ENCODE data around the gene OMD.
"Not testable (repeated sequence)": the region's sequence is repeated elsewhere in the genome, so short reads cannot be mapped to it uniquely, and the experiment has no call there.

OMD gene

DNA sequence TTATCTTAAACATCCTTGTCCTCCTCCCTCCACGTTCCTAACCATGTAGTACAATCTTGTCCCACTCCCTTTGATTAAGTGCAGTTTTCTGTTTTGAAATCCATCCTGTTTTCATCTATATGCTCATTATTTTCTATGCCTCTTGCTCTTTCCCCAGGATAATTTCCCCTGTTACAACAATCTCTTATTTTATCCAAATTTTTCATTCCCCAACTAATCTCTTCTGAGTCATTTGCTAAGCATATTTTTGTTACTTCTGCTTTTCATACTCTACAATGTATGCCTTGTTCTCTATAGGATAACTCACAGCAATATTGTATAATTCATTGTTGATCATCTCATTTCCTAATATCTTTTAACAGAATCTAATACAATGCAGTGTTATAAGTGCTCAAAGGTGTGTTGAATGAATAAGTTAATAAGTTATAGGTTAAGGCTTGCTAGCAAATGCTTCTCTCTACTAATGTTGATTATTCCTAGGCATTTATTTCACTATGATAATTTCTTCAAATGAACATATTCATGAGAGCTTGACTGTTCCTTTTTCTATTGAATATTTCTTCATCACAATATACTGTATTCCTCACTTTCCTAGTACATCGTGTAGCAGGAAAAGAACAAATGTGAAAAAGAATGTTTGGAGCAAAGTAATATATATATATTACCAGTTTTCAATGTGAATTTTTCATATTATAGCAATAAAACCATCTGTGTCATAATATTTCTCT is 1.5 kb downstream of the OMD start:
- H3K4me3 ChIP-seq (ENCODE audit: low read depth, low read length): no peak overlapping the region

DNA sequence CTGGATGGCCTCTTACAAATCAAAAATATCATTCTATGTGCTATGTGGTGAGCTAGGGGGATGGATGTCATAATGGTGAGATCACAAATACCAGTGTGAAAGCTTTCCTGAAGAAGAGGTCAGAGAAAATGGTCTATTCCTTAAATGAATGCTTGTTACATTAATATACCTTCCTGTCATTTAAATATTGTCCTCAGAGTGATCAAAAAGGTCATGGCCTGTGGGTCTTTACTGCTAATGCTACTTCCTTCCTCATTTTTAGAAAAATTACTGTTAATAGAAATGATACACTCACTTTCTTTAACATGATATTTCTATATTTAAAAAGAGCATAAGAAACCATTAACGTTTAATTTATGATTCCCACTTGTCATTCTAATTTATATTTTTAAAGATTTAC is 9.7 kb downstream of the OMD start:
- H3K4me3 ChIP-seq (ENCODE audit: low read depth, low read length): no peak overlapping the region

DNA sequence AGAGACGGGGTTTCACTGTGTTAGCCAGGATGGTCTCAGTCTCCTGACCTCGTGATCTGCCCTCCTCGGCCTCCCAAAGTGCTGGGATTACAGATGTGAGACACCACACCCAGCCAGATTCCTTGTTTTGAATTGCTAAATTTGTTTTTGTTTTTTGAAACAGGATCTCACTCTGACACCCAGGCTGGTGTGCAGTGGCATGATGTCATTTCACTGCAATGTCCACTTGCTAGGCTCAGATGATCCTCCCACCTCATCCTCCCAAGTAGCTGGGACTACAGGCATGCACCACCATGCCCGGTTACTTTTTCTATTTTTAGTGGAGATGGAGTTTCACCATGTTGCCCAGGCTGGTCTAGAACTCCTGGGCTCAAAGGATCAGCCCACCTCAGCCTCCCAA is 13.1 kb downstream of the OMD start:
- not testable (repeated sequence) for H3K4me3 ChIP-seq (ENCODE audit: low read depth, low read length)

DNA sequence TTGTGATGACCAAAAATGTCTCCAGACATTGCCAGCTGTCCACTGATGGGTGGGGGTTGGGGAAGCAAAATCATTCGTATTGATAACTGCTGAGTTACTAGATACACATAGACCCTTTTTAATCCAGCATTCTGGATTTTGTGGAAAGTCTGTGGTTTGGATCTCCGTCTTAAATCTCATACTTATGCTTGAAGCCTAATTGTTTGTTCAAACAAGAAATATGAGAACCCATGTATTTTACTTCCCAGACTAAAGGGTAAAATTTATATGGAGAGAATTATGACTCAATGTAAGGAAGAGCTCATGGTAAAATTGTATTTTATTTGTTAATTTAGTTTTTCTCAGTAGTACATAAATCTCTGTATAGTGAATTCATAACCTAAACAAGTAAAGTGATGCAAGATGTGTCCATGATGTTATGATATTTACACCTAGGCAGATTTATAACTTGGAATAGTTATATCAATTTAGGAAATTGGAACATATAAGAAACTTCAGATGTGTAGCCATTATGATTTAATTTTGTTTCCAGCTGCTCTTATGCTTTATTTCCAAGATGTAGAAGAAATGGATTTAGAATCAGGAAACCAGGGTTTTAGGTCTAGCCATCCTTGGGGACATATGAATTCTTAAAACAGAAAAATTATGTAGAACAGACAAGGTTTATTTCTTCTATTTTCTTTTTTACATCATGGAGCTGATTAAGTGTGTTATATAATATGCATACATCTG is 15.4 kb downstream of the OMD start:
- H3K4me3 ChIP-seq (ENCODE audit: low read depth, low read length): no peak overlapping the region

DNA sequence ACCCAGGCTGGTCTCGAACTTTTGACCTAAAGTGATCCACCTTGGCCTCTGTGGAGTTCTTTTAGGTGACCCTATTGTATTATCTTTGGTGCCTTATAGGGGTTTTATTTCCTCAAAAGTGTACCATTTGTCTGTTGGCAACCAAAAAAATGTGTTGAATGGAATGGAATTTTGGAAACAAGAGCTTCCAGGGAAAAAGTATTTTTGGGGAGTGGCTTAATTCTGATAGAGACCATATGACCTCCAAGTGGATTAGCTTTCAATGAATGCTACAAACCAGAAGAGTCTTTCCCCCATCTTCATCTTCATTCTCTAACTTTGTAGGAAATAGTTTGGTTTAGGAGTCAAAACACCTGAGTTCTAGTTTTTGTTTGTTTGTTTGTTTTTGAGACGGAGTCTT is 16.5 kb downstream of the OMD start:
- H3K4me3 ChIP-seq (ENCODE audit: low read depth, low read length): no peak overlapping the region

DNA sequence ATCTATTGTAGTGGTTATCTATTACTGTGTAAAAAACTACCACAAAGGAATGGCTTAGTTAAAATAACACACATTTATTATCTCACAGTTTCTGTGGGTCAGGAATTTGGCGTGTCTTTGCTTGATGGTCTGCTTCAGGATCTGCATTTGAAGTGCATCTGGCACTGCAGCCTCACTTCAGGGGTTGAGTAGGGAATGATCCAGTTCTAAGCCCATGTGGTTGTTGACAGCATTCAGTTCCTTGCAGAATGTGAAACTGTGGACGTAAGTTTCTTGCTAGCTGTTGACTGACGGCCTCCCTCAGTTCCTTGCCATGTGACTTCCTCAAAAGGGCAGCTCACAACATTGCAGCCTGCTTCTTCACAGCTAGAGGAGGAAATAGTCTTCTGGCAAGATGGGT is 17.8 kb downstream of the OMD start:
- H3K4me3 ChIP-seq (ENCODE audit: low read depth, low read length): no peak overlapping the region

DNA sequence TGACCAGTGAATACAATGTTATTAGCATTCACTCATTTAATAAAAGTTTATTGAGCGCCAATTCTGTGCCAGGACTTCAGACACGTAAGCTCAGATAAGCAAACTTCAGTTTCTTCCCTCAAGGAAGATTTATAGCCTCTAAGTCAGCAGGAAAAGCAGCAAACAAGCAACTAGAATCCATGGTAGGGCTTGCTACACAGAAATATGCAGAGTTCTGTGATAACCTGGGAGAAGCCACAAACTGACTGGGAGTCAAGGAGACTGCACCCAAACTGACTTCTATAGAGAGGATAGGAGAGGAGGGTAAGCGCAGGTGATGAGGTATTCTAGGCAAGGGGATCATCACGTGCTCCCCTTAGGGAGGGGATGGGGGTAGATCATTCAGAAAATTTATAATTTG is 18.5 kb downstream of the OMD start:
- no peak overlapping the region for H3K4me3 ChIP-seq (ENCODE audit: low read depth, low read length)

DNA sequence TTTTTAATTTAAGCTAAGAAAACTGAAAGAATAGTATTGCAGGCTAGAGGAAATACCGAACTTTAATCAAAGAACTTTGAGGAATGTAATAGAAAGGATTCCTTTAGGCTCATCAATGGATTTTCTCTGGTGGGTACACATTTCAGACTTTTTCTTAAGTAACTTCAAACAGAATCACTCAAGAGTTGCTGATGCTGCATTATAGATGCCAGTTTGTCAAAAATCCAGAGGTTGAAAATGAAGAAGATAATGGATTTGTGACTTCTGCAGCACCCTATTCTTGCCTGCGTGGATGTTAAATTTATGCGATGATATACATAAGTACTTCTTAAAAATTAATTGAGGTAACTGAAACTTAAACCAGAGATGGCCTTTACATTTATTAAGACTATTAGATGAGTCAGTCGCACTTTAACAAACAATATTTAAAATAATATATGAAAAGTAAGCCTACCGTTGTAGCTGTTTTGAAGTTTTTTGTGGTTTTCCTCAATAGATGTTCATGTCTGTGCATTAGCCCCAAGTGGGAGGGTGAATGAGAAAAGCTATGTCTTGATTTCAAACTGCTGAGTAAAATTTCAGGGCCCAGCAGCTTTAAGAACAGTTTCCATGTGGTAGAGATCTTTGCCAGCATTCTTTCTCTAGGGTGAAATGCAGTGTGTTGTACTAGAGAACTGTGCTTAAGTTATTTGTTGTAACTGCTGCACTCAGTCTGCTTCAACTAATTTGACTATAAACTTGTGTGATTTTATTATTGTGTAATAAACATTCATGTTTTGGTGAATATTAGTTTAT is 20.0 kb downstream of the OMD start, which contains the start of gene OGN:
TSS of gene OGN (minus strand) at position 537 of the 795 bp plus-strand sequence. CDS start 1,171 bp downstream, outside the sequence.
- no peak within 1 kb of the TSS for H3K4me3 ChIP-seq (ENCODE audit: low read depth, low read length)

DNA sequence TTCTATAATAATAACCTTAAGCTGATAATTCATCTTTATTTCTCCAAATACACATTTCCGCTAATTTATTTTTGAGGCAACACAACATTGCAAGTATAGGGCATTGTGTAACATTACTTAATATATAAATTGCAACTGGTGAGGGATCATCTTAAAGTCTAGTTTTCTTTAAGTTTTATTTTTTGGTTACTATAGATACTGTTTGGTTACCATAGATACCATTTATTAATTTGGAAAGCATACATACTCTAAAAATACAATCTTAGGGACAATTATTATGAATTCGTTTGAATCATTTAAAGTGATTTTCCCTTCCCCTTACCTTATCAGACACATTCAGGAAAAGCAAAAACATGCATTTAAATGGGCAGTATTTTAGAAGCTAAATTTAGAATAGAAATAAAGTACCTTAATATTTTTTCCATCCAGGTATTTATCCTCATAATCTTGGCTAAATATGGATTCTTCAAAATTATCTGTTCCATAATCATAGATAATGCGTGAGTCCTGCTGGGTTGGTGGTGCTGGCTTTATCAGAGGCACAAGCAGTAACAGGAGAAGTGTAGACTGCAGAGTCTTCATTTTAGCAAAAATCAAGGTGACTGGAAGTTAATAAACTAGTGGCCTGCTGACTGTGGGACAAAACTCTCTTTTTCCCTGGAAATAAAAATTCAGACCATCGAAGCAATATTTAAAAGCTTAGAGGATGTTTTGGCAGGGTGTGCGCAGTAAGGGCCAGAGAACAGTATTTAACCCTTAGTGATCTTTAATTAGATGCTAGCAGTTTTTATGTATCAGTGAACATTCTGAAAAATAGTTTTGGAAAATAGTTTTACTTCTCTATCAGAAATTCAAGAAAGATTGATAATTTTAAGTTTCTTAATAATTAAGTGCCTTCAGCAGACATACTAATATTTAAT is 21.2 kb downstream of the OMD start:
- no peak overlapping the region for H3K4me3 ChIP-seq (ENCODE audit: low read depth, low read length)

DNA sequence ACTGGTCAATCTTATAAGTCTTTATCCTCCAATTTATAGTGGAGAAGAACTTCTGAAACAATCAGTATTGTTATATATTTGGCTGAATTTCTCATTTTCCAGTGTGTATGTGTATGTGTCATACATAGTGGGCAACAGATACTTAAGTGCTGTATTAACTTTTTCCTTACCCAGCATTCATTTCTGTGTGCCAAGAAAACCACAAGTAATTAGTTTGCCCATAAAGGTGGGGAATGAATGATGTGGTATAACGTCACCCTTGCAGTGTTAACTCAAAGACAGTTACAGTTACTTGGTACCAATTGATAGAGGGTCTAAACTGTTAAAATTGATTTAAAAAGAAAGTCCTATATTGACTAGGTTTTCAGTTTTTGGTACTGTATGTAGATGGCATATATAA is 21.9 kb downstream of the OMD start:
- no peak overlapping the region for H3K4me3 ChIP-seq (ENCODE audit: low read depth, low read length)

DNA sequence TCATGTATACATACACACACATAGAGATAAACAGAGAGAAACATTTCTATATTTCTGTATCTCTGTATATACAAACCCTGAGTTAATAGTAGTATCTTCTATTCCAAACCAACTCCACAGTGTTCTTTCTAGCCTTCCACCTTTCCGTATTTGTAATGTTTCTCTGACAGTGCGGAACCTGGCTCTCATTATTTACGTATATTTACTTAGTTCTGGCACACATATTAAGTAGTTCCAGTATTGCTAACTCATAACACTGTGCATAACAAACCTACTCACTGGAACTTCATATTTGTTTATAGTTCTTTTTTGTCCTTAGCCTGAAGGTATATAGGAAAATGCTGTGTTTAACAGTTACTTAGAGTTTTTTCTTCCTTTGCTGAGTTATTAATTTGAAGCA is 26.4 kb downstream of the OMD start:
- no peak overlapping the region for H3K4me3 ChIP-seq (ENCODE audit: low read depth, low read length)

DNA sequence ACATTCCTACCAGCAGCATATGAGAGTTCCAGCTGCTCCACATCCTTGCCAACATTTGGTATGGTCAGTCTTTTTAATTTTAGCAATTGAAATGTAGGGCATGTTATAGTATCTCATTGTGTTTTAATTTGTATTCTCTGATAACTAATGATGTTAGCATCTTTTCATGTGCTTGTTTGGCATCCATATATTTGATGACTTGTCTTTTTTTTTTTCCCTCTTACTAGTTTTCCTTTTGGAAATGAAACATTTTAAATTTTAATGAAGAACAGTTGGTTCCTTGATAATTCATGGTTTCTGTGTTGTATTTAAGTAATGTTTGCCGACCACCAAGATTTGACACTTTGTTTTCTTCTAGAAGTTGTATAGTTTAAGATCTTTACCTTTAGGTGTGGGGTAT is 28.7 kb downstream of the OMD start:
- H3K4me3 ChIP-seq (ENCODE audit: low read depth, low read length): no peak overlapping the region

DNA sequence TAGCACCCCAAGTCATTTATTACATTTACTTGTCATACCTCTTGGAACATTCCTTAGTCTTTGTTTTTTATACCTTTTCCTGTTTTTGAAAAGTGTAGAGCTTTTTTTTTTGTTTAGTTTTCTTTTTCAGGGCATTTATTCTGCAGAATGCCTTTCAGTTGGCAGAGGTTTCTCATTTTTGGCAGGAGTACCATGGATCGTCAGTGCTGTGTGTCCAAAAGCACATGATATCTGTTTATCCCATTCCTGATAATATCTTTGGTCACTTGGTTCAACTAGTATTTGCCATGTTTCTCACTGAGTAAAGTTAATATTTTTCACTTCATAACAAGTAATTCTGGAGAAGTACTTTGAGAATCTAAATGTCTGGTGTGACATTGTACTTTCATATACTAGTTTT is 30.6 kb downstream of the OMD start:
- no peak overlapping the region for H3K4me3 ChIP-seq (ENCODE audit: low read depth, low read length)

DNA sequence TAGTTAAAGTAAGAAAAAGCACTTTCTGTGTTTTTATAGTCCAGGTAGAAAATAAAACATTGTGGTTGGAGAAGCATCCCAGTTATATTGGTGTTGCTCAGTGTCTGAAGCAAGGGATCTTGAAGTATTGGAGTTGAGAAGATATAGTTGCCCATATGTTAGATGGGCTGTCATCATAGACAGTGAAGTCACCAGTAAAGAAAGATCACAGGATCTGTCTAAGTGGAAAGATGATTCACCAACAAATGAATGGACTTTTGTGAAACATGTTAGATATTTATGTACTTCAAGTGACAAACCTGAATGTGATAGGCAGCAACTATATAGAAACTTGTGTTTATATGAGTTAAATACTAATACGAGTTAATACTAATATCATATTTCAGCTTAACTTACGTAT is 31.6 kb downstream of the OMD start:
- no peak overlapping the region for H3K4me3 ChIP-seq (ENCODE audit: low read depth, low read length)

DNA sequence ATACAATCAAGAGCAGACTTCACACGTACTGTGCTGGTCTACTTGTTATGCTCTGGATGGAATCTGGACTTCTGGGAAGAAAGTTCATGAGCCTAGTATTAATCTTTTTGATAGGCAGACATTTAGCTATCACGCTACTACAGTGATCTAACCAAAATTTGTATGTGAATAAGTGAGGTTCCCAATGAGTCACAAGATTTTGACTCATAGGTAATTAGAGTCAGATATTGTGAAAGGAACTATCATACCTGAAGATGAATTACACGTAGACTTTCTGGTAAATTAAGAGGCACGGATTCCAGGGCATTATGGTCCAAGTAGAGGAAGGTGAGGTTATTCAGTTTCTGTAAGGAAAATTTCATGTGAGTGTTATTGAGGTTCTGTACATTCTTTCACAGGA is 38.3 kb downstream of the OMD start:
- no peak overlapping the region for H3K4me3 ChIP-seq (ENCODE audit: low read depth, low read length)

DNA sequence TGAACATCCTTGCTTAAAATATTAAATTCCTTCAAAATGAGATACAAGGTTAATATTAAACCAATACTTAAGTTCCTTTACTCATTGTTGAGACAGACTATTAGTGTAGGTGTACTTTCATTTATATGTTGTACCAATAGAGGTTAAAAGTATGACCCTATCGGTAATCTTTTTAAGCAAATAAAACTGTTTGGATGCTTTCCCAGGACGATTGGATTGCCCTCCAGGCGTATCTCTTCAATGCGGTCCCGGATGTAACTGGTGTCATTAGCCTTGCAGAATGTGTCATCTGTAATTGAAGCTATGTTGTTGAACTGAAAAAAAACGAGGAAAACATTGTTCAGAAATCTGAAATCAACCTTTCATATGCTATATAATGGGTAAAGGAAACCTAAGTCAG is 38.8 kb downstream of the OMD start:
- H3K4me3 ChIP-seq (ENCODE audit: low read depth, low read length): no peak overlapping the region

DNA sequence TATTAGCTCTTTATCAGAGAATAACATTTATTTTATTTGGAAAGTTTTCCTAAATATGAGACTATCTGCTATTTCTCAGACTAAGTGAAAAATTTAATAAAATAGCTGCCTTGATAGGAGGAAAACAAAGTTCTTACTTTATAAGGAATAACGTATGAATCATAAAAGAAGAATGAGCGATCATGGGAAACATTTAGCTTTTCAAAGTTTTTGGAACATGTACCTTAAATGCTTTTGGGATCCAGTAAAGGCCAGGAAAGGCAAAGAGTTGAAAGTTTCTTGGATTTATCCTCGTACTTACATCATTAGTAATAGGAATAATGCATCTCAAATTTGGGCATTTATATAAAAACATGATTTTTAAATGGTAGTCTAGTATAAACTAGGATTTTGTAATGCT is 39.3 kb downstream of the OMD start:
- no peak overlapping the region for H3K4me3 ChIP-seq (ENCODE audit: low read depth, low read length)

DNA sequence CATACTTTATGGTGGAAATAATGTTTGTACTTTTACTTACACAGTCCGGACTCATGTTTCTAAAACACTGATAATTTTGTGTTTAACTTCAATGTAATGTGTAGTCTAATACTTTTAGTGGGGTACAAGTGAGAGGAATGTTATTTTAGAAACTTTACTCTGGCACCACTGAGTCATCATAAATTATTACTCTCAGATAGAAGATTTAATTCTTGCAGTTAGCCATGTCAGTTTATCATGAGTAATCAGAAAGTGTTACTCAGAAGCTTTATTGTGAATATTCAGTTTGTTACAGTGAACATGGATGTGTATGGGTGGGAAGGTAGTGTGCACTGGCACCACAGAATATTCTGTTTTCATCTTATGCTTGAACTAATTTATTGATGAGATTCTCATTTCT is 39.9 kb downstream of the OMD start:
- no peak overlapping the region for H3K4me3 ChIP-seq (ENCODE audit: low read depth, low read length)

DNA sequence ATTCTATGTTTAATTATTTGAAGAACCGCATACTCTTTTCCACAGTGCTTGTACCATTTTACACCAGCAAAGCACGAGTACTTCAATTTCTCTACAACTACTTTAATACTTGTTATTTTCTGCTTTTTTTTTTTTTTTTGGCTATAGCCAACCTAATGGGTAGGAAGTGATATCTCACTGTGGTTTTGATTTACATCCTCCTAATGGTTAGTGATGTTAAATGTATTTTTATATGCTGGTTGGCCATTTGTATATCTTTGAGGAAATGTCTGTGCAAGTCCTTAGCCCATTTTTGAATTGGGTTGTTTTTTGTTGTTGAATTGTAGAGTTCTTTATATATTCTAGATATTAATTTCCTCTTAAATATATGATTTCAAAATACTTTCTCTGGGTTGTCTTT is 42.5 kb downstream of the OMD start:
- H3K4me3 ChIP-seq (ENCODE audit: low read depth, low read length): no peak overlapping the region

DNA sequence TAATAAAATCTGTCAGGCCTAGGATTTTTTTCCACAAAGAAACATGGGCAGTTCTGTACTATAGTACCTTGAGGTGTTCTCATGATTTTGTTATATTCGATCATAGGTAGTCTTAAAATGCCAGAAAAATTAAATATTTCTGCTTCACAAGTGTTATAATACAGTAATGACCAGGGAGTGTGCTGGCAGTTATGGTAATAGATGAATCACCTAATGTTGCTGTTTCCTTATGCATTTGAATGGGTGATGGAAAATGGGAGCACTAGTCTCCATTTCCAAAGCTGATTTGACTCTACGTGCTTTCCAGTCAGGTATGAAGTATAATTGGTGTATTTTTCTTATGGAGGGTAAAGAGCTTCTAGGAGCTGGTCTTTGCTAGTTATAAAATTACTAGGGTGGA is 43.7 kb downstream of the OMD start:
- no peak overlapping the region for H3K4me3 ChIP-seq (ENCODE audit: low read depth, low read length)

All from iPS-11a (cell line).